Right atrium auricular region (tissue), 2 donors: Measurements from ENCODE around the gene RBKS. TPM values are rescaled to one million over a fixed set of nuclear protein-coding genes. Genes with fewer than 3 reads are reported as not detected.

Experiments
- DNase-seq: peaks from one replicate; pipeline ENCODE4 v3.0.0-alpha.2; 2019; ENCODE audit warnings: low spot score
- H3K27ac ChIP-seq, 2 donors: fragments of 200-600 bp; sonication (generic); 1 replicate in 1 of 2; 2 replicates in 1 of 2; pipeline ENCODE4 v1.5.1; 2016 to 2019
- H3K27me3 ChIP-seq, 2 donors: fragments of 200-600 bp; sonication (generic); one replicate each; pipeline versions ENCODE4 v1.5.1 to v1.6.0; 2017 to 2019
- H3K36me3 ChIP-seq: fragments of 200-600 bp; sonication (generic); one replicate; pipeline ENCODE4 v1.5.1; 2016
- H3K4me1 ChIP-seq, 2 donors: fragments of 200-600 bp; sonication (generic); one replicate each; pipeline versions ENCODE4 v1.5.1 to v1.6.0; 2017 to 2019
- H3K4me3 ChIP-seq, 2 donors: fragments of 200-600 bp; sonication (generic); 1 replicate in 1 of 2; 2 replicates in 1 of 2; pipeline ENCODE4 v1.5.1; 2017 to 2019; ENCODE audit warnings: mild to moderate bottlenecking in 1 of 2, moderate library complexity in 1 of 2
- H3K9me3 ChIP-seq, 2 donors: fragments of 200-600 bp; sonication (generic); one replicate each; pipeline ENCODE4 v1.5.1; 2019
- total RNA-seq, 2 donors: library from RNA; depleted of rRNA; stranded (reverse); fragments of >200 nt; gene quantifications; one replicate each; pipeline ENCODE4 v1.1.0, GENCODE V29; 2016
- TF ChIP-seq, protein P1 (sequence below), 2 donors: fragments of 200-600 bp; sonication (generic); IDR thresholded peaks; one replicate each; pipeline ENCODE4 v1.5.1; 2019; ENCODE audit warnings: antibody characterized with exemption in 2 of 2

The RBKS gene
- total RNA-seq, 2 donors from 2014 or later, result 1.6 to 2.1 TPM

DNA sequence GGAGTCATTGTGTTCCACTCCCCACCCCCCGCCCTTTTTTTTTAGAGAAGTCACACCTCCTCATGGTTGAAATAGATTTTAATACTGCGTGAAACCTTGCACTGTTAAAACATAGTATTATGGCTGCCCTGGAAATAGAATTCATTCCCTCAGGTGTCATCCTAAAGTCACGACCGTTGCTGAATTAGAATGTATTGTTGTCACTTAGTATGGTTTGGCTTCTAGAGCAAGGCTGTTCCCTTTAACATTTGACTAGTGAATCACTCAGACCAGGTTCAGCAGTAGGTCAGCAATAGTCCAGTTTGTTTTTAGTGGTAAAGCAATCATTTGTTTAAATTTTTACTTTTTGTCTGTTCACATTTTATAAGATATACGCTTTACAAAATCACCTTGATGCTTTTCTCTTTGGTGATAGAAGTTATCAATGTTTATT lies 1.5 kb upstream of the RBKS start:
- H3K9me3 ChIP-seq, result no peaks in the 10 kb centered on the region
- no peaks in the 10 kb centered on the region for H3K36me3 ChIP-seq
- H3K27ac ChIP-seq, result peak overlapping the region; percentile 96 to 98
- no peaks in the 10 kb centered on the region for H3K27me3 ChIP-seq
- no peak overlapping the region for H3K4me3 ChIP-seq
- no peak for DNase-seq
- peaks cover 0 to 16% of the 10 kb centered on the region in 2 donors for H3K4me1 ChIP-seq
- TF ChIP-seq, protein P1, sequence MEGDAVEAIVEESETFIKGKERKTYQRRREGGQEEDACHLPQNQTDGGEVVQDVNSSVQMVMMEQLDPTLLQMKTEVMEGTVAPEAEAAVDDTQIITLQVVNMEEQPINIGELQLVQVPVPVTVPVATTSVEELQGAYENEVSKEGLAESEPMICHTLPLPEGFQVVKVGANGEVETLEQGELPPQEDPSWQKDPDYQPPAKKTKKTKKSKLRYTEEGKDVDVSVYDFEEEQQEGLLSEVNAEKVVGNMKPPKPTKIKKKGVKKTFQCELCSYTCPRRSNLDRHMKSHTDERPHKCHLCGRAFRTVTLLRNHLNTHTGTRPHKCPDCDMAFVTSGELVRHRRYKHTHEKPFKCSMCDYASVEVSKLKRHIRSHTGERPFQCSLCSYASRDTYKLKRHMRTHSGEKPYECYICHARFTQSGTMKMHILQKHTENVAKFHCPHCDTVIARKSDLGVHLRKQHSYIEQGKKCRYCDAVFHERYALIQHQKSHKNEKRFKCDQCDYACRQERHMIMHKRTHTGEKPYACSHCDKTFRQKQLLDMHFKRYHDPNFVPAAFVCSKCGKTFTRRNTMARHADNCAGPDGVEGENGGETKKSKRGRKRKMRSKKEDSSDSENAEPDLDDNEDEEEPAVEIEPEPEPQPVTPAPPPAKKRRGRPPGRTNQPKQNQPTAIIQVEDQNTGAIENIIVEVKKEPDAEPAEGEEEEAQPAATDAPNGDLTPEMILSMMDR (IDR thresholded peaks at IDR 0.05), result no peak

- Histone ChIP-seq H3K36me3 (no peaks in the 10 kb centered on the region), H3K4me1 (peaks cover 0 to 16% of the 10 kb centered on the region in 2 donors), H3K27me3 (no peaks in the 10 kb centered on the region), H3K27ac (peak overlapping the region; percentile 96 to 98), H3K9me3 (no peaks in the 10 kb centered on the region), H3K4me3 (peak overlapping the region; percentile 77)
- TF ChIP-seq, protein P1 (IDR thresholded peaks at IDR 0.05), result no peak
- DNase-seq, result peak; percentile 92
Measured at GRCh38 chr2:27890924-27891672, 911 bp upstream of the RBKS start.

DNA sequence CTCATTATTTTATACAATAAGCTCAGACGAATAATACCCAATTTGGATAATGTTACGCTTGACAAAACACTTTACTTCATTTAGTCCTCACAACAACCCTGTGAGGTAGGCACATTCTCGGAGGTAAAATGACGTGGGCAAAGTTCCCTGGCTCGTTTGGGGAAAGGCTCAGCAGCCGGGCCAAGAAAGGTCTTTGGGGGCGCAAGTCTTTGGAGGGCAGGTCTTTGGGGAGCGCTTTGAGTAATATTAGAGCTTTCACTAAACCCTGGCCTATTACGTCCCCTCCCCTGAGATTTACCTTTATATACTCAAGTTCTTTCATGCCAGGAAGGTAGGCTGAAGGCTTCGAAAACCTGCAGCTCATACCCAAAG lies 427 bp downstream of the RBKS start:
- H3K27ac ChIP-seq, result peak overlapping the region; percentile 96 to 98
- TF ChIP-seq, protein P1 (IDR thresholded peaks at IDR 0.05), result no peak
- H3K27me3 ChIP-seq, result no peaks in the 10 kb centered on the region
- H3K4me3 ChIP-seq, result peak overlapping the region; percentile 77
- H3K36me3 ChIP-seq, result no peaks in the 10 kb centered on the region
- H3K4me1 ChIP-seq, result peaks cover 0 to 22% of the 10 kb centered on the region in 2 donors
- DNase-seq, result no peak
- H3K9me3 ChIP-seq, result no peaks in the 10 kb centered on the region

GRCh38 chr2:27888790-27889189 lies 1.4 kb downstream of the RBKS start:
- Histone ChIP-seq H3K36me3 (no peaks in the 10 kb centered on the region), H3K27me3 (no peaks in the 10 kb centered on the region), H3K27ac (peak overlapping the region; percentile 96 to 98), H3K4me3 (no peak overlapping the region), H3K9me3 (no peaks in the 10 kb centered on the region), H3K4me1 (peaks cover 0 to 24% of the 10 kb centered on the region in 2 donors)
- DNase-seq, result no peak
- TF ChIP-seq, protein P1 (IDR thresholded peaks at IDR 0.05), result no peak

DNA sequence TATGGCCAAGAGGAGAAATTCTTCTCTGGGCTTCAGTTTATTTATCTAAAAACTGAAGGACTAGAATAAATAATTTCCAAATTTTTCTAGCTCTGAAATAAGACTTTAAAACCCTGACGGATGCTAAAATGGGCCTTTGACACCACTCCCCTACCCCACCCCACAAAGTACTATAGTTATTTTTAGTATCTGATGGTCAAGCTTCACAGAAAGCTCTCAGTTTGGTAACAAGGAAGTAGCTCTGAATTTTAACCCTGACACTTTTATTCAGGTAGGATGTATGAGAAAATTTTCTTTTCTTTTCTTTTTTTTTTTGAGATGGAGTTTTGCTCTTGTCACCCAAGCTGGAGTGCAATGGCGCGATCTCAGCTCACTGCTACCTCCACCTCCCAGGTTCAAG lies 2.4 kb downstream of the RBKS start:
- Histone ChIP-seq H3K4me3 (no peak overlapping the region), H3K27ac (peak overlapping the region; percentile 96 to 98), H3K27me3 (no peaks in the 10 kb centered on the region), H3K4me1 (peaks cover 0 to 24% of the 10 kb centered on the region in 2 donors), H3K9me3 (no peaks in the 10 kb centered on the region), H3K36me3 (no peaks in the 10 kb centered on the region)
- DNase-seq, result no peak
- TF ChIP-seq, protein P1 (IDR thresholded peaks at IDR 0.05), result no peak
